HG02973 (cell line): ENCODE results near the gene APBB1IP.
A peak's percentile ranks its signal among the peaks of the same experiment; 100 is the strongest.
"Not testable (repeated sequence)": the region's sequence is repeated elsewhere in the genome, so short reads cannot be mapped to it uniquely, and the experiment has no call there.

ENCODE experiments used
- ATAC-seq: cut with Tn5 transposase; IDR thresholded peaks from one replicate; pipeline ENCODE4 v1.9.1; 2021; ENCODE audit warnings: moderate library complexity; ENCODE audit not compliant: unreplicated experiment

Gene APBB1IP

DNA sequence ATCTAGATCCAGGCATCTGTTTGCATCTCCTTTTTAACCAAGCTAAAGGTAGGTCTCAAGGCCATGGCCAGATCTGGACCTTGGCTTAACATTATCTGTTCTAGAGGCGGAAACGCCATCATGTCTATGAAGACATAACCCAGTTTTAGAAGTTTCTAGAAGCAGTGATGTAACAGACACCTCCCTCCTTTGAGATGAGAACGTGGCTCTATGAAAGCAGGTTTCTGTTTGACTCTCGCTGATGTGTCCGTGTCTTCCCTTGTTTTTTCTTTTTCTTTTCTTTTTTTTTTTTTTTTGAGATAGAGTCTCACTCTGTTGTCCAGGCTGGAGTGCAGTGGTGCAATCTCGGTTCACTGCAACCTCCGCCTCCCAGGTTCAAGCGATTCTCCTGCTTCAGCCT is 36.7 kb downstream of the APBB1IP start:
- not testable (repeated sequence) for ATAC-seq

- no peak for ATAC-seq
These were observed 37.2 kb downstream of the APBB1IP start for GRCh38 chr10:26475386-26475785.

GRCh38 chr10:26477501-26477900 is 39.4 kb downstream of the APBB1IP start:
- ATAC-seq, result no peak

GRCh38 chr10:26478061-26478460 is 39.9 kb downstream of the APBB1IP start:
- ATAC-seq, result no peak

GRCh38 chr10:26479766-26480492 is 41.8 kb downstream of the APBB1IP start:
- peak; percentile 33 for ATAC-seq

DNA sequence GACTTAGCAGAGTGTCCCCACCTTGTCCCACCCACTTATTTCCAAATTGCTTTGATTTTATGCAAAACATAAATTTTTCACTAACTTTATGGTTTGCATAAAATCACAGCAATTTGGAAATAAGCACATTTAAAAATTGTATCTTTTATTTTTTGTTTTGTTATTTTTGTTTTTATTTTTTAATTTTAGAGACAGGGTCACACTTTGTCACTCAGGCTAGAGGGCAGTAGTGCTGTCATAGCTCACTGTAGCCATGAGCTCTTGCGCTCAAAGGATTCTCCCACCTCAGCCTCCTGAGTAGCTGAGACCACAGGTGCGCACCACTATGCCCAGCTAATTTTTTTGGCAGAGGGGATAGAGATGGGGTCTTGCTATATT is 43.2 kb downstream of the APBB1IP start:
- no peak for ATAC-seq

- ATAC-seq, result peak; percentile 45
These were observed 43.9 kb downstream of the APBB1IP start for GRCh38 chr10:26481914-26482550.

DNA sequence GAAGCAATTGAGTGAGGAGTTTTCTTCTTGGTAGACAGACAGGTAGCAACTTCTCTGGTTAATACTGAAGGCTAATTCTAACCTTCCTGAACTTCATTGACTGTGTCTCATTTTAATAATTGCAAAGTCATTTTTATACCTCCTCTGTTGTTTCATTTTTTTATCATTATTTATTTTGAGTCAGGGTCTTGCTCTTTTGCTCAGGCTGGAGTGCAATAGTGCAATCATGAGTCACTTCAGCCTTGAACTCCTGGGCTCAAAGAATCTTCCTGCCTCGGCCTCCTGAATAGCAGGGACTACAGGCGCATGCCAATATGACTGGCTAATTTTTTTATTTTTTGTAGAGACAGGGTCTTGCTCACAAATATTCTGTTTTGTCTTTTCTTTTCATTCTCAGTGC is 45.4 kb downstream of the APBB1IP start:
- ATAC-seq, result no peak

- ATAC-seq, result no peak
These were observed 47.2 kb downstream of the APBB1IP start for GRCh38 chr10:26485150-26485941.

DNA sequence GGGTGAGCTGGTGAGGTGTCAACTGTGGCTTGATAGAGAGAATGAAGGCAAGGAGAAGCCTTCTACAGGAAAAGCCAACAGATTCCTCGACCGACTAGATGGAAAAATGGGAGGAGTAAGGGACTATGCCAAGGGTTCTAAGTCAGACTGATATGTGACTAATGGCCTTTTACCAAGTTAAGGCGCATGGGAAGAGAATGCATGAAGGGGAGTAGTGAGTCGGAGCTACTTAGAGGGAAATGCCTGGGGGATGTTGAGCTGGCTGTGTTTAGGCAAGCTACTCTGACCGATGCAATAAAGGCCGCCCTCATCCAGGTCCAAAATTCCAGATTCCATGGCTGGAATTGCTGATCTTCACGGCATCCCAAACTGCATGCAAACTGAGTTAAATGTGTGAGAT is 48.2 kb downstream of the APBB1IP start:
- ATAC-seq, result no peak

DNA sequence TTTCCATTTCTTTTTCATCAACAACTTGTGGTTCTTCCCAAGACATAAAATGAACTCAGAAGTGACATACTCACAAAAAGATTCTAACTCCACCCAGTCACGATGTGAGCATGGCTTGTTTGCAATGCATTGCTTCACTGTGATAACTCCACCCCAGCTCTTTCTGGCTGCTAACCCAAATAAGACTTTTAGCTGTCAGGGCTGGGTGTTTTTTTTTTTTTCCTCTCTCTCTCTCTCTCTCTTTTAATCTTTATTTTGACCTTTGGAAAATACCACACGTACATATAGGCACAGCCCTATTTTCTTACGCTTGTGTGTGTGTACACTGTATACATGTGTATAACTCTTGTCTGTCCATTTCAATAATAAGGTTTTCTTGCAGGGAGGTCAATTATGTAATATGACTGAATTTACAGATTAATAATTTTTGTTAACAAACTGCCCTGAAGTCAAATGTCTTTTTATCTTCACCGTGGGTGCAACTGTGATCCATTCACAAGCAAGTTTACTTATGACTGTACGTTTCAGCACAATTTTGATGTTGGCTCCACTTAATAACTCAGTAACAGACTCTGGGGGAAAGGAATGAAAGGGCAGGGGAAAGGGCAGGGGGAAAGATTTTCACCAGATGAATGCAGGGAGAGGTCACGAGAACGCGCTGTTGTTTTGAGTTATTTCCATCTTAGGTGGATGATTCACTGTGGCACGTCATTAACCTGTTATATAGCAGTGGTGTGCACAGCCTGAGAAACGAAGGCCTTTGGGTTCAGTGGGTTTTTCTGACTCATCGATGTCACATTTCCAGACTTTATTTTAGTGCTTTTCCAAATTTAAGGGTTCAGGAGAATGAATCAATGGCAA is 49.1 kb downstream of the APBB1IP start:
- ATAC-seq, result peak; percentile 86

GRCh38 chr10:26488344-26488743 is 50.2 kb downstream of the APBB1IP start:
- no peak for ATAC-seq

- no peak for ATAC-seq
These were observed 50.9 kb downstream of the APBB1IP start for GRCh38 chr10:26489081-26489480.

DNA sequence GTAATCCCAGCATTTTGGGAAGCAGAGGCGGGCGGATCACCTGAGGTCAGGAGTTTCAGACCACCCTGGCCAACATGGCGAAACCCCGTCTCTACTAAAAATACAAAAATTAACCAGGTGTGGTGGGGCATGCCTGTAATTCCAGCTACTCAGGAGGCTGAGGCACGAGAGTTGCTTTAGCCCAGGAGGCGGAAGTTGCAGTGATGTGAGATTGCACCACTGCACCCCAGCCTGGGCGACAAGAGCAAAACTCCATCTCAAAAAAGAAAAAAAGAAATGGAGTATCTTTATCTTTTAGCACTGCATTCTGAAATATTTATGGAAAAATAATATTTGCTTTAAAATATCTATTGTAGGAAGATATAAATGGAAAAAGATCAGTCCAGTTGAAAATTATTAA is 52.2 kb downstream of the APBB1IP start:
- ATAC-seq, result not testable (repeated sequence)

- no peak for ATAC-seq
These were observed 53.1 kb downstream of the APBB1IP start for GRCh38 chr10:26491276-26491675.

DNA sequence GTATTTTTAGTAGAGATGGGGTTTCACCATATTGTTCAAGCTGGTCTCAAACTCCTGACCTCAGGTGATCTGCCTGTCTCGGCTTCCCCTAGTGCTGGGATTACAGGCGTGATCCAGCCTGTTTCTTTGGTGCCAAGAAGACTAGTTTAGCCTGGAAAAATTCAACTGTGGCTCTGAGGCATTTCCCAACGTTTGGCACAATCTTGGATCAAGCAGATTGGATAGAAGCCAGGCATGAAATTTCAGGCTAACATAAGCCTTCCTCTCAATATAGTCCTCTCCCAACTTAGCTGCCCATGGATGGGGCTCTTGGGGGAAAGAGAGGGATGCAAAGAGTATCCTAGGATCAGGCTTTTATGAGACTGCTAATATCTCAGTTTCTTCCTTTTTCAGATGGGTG is 53.8 kb downstream of the APBB1IP start:
- no peak for ATAC-seq

DNA sequence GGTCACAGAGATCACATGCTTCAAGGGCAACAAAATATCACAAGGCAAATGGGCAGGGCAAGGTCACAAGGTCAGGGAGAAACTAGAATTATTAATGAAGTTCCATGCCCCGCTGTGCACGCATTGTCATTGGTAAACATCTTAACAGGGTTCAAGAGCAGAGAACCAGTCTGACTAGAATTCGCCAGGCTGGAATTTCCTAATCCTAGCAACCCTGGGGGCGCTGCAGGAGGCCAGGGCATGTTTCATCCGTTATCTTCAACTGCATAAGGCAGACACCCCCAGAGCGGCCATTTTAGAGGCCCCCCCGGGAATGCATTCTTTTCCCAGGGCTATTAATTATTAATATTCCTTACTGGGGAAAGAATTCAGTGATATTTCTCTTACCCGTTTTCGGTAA is 54.6 kb downstream of the APBB1IP start:
- not testable (repeated sequence) for ATAC-seq

GRCh38 chr10:26494018-26494417 is 55.9 kb downstream of the APBB1IP start:
- no peak for ATAC-seq

DNA sequence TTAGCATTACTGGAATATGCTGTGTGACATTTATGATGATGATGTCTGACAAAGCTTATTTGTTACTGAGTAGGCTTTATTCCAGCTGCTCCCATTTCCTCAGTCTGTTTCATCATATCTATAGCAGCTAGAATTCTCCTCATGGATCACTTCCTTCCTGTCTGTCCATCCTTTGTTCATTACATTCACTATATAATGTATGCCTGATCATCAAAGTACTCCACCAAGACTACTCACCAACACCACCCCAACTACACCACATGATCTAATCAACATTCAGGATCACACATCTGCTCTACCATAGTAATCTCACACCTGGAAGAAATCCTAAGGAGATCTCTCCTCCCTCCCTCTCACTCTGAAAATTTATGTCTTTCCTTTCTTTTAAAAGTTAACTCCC is 61.3 kb downstream of the APBB1IP start:
- ATAC-seq, result no peak

DNA sequence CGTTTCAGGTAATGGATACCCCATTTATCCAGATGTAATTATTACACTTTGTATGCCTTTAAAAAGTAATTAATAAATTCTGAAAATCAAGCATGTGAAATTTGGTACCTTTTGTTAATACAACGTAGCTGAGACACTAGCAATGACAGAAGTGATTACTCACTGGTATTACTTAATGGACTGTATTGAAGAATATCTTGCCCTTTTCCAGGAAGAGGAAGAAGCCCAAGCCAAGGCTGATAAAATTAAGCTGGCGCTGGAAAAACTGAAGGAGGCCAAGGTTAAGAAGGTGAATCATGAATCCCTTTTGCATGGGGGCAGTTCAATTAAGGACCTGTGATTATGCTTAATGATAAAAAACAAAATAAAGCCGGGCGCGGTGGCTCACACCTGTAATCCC is 64.8 kb downstream of the APBB1IP start:
- ATAC-seq, result no peak

DNA sequence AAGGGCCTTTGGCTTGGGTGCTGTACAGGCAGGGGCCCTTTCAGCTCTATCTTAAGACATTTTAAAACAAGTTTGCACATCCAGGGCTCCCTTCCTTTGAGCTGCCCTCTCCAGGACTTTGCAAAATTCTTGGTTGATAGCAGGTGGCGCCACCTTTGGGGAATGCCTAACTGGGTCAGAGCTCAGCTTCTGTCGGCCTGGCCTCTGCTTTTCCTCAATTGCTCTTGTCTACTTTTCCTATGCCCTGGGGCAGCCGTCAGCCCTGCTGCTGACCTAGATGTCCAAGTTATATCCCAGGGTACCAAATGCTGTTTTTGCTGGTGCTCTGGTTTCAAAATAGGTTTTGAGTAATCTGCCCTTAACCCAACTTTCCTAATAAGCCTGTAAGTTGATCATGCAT is 65.8 kb downstream of the APBB1IP start:
- no peak for ATAC-seq
